GM21786 (cell line): ENCODE measurements around the gene TANGO6.
"Not testable (repeated sequence)": the region's sequence is repeated elsewhere in the genome, so short reads cannot be mapped to it uniquely, and the experiment has no call there.

Experiments used
- ATAC-seq: cut with Tn5 transposase; IDR thresholded peaks from one replicate; pipeline ENCODE4 v1.9.1; 2021; ENCODE audit not compliant: unreplicated experiment

TANGO6 gene

GRCh38 chr16:69049603-69050375, 206.5 kb downstream of the TANGO6 start:
- ATAC-seq, result no peak

DNA sequence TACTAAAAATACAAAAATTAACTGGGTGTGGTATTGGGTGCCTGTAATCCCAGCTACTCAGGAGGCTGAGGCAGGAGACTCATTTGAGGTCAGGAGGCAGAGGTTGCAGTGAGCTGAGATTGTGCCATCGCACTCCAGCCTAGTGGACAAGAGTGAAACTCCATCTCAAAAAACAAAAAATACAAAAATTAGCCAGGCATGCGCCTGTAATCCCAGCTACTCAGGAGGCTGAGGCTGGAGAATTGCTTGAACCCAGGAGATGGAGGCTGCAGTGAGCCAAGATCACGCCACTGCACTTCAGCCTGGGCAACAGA, 208.1 kb downstream of the TANGO6 start:
- ATAC-seq, result not testable (repeated sequence)

DNA sequence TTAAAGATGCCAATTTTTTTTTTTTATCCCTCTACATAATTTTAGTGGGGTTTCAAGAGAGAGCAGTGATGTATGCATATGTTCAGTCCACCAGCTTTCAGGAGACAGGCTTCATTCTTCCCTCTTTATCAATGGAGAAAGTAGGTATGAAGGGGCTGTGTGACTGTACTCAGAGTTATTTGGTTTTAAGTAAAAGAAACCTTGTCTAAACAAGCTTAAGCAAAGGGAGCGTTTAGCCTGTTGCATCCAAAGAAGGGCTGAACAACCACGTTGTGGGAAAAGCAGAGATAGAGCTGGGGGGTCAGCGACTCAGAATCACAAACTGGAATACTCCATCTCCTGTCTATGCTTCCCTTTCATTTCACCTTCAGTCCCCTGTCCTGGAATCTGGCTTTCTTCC, 211.7 kb downstream of the TANGO6 start:
- no peak for ATAC-seq

DNA sequence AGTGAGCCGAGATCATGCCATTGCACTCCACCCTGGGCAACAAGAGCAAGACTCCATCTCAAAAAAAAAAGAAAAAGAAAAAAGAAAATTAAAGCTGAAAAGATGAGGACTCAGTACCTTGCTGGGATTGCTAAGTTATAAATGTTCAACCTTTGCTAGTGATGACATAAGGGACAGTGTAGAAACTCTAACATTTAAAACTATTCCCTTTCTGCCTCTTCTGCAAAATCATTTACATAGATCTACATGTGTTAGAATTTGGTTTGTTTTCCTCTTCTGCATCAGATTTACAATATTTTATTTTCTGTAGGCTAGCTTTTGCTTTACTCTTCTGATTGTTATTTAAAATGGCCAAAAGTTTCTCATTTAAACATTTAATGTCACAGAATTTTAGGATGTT, 212.6 kb downstream of the TANGO6 start:
- ATAC-seq, result no peak

DNA sequence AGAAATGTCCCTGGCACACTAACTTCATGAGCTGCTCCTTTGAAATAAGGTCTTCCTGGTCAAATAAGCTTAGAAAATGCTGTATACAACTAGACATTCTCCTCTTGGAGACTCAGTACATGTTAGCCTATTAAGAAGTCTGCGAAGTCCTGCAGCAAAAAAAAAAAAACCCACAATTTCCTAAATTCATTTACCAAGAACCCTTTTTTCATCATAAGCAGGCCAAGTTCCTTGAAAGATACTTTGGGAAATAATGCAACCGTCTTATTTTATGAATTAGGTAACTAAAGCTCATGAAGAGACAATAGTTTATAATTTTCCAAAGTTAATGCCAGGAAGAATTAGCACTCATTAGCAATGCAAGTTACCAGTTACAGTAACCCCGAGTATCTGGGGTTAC, 213.1 kb downstream of the TANGO6 start:
- no peak for ATAC-seq

DNA sequence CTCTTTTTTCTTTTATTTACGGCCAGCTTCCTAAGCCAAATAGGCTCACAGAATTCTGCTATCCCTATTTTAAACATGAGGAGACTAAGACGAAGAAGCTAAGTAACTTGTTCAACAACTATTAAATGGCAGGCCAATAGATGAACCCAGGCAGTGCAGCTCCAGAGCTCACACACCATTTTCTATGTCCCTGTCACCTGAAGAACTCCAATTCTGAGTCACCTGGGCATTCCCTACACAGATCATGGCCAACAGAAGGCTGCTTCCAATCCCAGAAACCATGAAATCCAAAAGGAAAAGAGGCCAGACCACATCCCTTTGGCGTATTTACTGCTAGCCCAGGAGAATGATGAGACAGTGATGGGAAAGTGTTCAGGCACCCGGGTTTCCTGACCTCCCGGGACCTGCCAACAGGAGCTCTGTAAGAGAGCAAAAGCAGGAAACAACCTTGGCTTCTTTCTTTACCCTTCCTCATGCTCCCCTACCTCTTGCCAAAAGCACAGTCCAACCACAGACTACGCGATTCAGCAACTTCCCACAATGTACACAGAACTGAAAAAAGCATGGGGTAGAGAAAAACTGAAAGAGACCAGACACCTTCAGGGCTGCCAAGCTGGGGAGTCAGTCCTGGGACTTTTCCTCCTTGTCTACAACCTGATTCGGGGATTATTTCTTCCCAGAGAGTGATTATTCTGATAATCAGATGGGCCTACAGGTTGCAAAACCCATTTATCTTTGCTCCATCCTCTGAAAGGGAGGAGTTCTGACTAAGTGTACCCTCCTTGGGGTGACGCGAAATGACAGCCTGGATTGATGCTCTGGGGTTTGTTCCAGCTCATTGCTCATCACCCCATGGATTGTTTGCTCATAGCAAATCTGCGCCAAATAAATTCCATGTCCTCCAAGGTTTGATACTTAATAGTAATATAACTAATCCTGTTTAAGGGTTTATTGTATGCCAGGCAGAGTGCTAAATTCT, 214.4 kb downstream of the TANGO6 start:
- no peak for ATAC-seq

DNA sequence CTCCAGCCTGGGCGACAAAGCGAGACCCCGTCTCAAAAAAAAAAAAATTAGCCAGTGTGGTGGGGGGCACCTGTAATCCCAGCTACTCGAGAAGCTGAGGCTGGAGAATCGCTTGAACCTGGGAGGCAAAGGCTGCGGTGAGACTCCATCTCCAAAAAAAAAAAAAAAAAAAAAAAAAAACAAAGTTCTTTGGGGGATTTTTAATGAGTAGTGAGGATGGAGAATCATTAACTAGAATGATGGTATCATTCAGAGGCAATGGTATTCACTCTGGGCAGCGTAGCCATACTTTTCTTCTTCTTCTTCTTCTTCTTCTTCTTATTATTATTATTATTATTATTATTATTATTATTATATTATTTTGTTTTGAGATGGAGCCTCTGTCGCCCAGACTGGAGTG, 220.2 kb downstream of the TANGO6 start:
- ATAC-seq, result not testable (repeated sequence)

DNA sequence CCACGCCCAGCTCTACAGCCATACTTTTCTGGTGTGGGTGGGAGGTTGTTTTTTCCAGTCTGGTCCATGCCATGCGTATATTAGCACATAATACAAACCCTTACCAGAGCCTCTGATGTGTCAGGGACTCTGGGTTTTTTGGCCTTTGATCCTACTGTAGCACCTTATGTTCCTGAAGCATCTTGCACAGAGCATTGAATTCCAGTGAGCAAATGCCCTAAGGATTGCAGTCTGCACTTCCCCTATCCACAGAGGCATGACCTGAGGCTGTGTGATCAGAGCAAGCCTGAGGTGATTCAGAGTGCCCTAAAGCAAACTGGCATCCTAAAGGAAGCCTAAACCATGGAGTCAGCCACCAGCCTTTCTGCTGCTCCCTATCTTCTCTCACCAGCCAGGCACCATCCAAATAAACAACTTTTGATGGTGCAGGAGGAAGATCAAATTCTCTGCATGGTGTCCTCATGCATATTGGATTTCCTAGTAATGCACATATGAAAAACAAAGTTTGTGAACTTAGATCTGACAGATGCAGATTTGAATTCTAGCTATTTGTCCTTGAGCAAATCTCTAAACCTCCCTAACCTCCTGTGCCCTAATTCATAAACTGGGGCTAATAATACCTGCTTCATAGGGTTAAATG, 220.9 kb downstream of the TANGO6 start:
- no peak for ATAC-seq

DNA sequence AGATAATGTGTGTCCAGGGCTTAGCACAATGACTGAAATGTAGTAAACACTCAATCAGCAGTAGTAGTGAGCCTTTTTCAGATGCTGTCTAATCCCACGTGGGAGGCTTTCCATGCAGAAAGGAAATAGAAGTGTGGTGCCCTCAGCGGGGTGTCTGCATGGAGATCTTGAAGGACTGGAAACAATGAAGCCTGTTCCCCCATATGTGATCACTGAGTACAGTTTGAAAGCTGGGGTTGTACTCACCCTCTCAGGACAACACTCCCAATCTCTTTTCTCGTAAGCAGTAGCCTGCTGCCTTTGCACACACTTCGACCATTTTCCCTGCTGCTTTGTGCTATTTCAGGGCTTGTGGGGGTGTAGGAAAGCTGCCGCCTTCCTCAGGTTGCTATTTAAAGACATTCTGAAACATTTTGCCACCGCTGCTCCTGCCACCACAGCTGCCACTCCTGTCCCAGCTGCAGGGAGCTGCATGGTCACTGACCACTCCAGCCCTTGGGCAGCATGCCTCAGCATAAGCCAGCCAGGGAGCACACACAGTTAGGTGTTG, 221.5 kb downstream of the TANGO6 start:
- ATAC-seq, result no peak

DNA sequence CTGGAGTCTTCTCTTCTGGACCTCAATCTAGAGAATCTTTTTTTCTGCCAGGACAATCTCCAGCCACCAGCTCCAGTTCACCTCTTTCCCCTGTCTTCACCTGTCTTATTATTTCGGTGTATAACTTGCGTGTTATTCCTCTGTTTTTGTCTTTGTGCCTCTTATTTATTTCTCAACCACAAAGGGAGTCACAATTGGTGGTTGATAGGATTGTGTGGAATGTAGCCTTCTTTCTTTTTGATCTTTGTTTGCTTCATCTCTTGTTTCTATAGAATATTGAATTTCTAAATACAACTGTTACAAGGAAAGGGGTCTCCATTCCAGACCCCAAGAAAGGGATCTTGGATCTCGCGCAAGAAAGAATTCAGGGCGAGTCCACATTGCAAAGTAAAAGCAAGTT, 226.2 kb downstream of the TANGO6 start:
- no peak for ATAC-seq

- ATAC-seq, result no peak
These were observed 227.7 kb downstream of the TANGO6 start for GRCh38 chr16:69071036-69071435.

DNA sequence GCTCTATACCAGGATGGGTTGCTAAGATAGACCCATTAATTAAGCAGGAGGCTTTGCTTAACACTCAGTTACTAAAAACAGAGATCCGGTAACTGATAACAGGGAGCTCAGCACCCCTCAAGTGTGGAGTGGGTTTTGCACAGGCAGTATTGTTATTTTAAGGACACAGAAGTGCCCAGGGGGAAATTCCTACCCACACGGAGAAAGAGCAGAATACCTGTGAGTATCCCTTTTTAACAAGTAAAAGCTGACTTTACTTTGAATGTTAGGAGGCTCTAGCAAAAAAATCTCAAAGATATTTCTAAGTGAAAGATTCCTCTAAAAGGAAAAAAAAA, 229.3 kb downstream of the TANGO6 start:
- ATAC-seq, result no peak

DNA sequence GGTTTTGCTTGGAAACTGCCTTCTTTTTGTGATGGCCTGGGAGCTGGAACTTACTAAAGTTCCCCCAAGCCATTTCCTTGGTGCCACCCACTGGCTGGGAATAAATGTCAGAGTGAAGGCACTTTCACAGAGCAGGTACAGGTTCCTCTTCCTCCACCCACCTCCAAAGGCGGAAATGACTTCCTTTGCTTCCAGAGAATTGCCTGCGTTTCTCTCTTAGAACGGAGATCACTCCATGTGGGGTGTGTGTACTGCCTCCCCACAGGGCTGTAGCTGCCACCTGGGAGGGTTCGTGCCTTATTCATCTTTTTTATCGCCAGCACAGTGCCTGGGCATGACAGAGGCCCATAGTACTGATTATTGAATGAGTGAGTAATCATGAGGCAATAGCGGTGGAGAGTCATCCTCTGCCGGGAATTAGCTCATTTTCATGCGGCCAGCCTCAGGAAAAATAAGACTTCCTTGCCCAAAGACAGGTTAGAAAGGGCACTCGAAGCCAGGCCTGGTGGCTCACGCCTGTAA, 229.9 kb downstream of the TANGO6 start:
- no peak for ATAC-seq

DNA sequence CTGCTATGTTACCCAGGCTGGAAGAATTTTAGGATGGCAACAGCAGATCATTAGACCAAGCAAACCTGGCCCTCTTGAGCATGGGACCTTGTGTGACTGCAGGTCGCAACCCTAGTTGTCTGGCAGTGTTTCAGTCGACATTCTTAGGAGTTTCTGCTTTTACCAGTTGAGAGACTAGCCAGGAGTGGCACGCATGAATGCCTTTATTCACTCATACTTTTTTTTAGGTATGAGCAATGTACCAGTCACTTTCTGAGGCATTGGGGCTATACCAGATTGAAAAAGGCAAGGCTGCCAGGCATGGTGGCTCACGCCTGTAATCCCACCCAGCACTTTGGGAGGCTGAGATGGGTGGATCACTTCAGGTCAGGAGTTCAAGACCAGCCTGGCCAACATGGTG, 233.9 kb downstream of the TANGO6 start:
- ATAC-seq, result no peak

GRCh38 chr16:69078073-69078472, 234.7 kb downstream of the TANGO6 start:
- no peak for ATAC-seq

GRCh38 chr16:69079697-69080096, 236.4 kb downstream of the TANGO6 start:
- no peak for ATAC-seq

GRCh38 chr16:69083306-69083941, 240.1 kb downstream of the TANGO6 start:
- no peak for ATAC-seq

DNA sequence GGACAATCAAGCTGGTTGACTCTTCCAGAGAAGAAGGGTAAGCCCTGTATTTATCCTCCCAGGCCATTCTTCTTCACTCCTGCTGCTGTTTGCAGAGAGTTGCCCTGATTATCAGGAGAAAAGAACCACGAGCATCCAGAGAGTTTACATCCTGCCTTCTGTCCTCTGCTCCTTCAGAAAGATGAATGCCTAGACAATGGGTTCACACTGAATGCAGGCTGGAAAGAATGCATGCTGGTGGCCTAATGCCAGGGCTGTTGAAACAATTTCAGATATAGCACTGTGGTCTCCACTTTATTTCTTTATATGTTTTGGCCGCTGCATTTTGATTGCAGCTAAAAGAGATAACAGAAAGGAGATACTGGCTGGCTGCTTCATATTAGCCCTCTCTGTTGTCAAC, 241.0 kb downstream of the TANGO6 start:
- ATAC-seq, result no peak

DNA sequence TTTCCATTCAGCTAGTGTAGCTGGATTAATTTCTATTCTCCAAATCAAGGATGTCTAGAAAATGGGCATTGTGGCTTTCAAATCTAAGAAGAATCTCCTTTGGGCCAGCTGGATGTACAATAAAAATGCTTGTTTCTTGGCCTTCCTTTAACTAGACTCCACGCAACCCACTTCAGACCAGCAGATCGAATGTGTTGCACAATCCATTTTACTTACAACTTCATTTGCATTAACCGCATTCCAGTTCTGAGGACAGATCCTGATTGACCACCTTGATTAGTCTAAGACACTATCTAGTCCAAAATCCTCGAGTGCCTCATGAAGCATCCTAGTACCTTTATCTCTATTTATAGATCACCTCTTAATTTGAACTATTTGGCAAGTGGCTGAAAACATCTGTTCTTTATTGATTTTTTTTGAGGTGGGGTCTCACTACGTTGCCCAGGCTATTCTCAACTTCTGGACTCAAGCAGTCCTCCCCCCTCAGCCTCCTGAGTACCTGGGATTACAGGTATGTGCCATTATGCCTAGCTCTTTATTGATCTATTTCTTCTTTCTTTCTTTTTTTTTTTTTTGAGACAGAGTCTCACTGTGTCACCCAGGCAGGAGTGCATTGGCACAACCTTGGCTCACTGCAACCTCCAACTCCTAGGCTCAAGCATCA, 241.8 kb downstream of the TANGO6 start:
- ATAC-seq, result no peak

GRCh38 chr16:69087161-69087581, 243.8 kb downstream of the TANGO6 start:
- ATAC-seq, result no peak
